ENCODE data around the gene CPB2.

The CPB2 gene

GRCh38 chr13:46134961-46135522 lies 30.2 kb upstream of the CPB2 start:
- Histone ChIP-seq H3K4me2 (ENCODE audit: low read length) (no peak overlapping the region), H3K27ac (ENCODE audit: low read depth, low read length) (no peak overlapping the region), H4K20me1 (ENCODE audit: control insufficient read depth, insufficient read depth, low read depth, low read length) (peaks cover 8% of the 10 kb centered on the region), H3K9me3 (ENCODE audit: control insufficient read depth, insufficient read depth, low read length) (no peaks in the 10 kb centered on the region), H3K4me1 (ENCODE audit: control insufficient read depth, low read length) (no peaks in the 10 kb centered on the region), H3K36me3 (ENCODE audit: control insufficient read depth, low read length) (peaks cover 98% of the 10 kb centered on the region), H3K9me2 (replicated peaks; ENCODE audit: control insufficient read depth, low read length) (no peaks in the 10 kb centered on the region), H3F3A (ENCODE audit: control insufficient read depth, insufficient read depth) (peaks cover 28% of the 10 kb centered on the region), H3K79me2 (ENCODE audit: control insufficient read depth, low read length) (no peaks in the 10 kb centered on the region), H3K27me3 (ENCODE audit: control insufficient read depth, low read length) (no peaks in the 10 kb centered on the region), H3K4me3 (ENCODE audit: low read length) (no peak overlapping the region)
- TF ChIP-seq, protein P1, sequence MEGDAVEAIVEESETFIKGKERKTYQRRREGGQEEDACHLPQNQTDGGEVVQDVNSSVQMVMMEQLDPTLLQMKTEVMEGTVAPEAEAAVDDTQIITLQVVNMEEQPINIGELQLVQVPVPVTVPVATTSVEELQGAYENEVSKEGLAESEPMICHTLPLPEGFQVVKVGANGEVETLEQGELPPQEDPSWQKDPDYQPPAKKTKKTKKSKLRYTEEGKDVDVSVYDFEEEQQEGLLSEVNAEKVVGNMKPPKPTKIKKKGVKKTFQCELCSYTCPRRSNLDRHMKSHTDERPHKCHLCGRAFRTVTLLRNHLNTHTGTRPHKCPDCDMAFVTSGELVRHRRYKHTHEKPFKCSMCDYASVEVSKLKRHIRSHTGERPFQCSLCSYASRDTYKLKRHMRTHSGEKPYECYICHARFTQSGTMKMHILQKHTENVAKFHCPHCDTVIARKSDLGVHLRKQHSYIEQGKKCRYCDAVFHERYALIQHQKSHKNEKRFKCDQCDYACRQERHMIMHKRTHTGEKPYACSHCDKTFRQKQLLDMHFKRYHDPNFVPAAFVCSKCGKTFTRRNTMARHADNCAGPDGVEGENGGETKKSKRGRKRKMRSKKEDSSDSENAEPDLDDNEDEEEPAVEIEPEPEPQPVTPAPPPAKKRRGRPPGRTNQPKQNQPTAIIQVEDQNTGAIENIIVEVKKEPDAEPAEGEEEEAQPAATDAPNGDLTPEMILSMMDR (IDR thresholded peaks at IDR 0.05; ENCODE audit: low read depth, low read length, poor library complexity, severe bottlenecking) = no peak
- no peak for TF ChIP-seq EZH2phosphoT487 (IDR thresholded peaks at IDR 0.05; ENCODE audit: borderline replicate concordance, low read length)

DNA sequence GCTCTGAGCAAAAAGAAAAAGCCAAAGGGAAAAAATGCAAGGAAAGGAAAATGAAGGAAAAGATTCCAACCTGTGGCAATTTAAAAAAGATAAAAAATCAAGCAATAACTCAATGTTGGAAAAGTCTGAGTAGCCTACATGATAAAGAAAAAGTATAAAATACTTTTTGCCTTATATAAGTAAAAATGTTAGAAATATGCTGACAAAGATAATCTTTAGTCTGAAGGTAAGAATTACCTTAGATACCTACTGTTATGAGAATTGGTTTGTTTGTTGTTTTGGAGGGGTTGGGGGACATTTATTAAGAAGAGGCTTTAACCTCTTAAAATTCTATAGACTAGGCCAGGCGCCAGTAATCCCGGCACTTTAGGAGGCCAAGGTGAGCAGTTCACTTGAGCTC lies 29.7 kb upstream of the CPB2 start:
- no peaks in the 10 kb centered on the region for H3K79me2 ChIP-seq (ENCODE audit: control insufficient read depth, low read length)
- no peaks in the 10 kb centered on the region for H3K4me1 ChIP-seq (ENCODE audit: control insufficient read depth, low read length)
- peaks cover 99% of the 10 kb centered on the region for H3K36me3 ChIP-seq (ENCODE audit: control insufficient read depth, low read length)
- no peaks in the 10 kb centered on the region for H3K27me3 ChIP-seq (ENCODE audit: control insufficient read depth, low read length)
- H4K20me1 ChIP-seq (ENCODE audit: control insufficient read depth, insufficient read depth, low read depth, low read length) = peaks cover 8% of the 10 kb centered on the region
- H3K9me3 ChIP-seq (ENCODE audit: control insufficient read depth, insufficient read depth, low read length) = no peaks in the 10 kb centered on the region
- no peak overlapping the region for H3K4me3 ChIP-seq (ENCODE audit: low read length)
- H3K4me2 ChIP-seq (ENCODE audit: low read length) = no peak overlapping the region
- H3K9me2 ChIP-seq (replicated peaks; ENCODE audit: control insufficient read depth, low read length) = no peaks in the 10 kb centered on the region
- H3K27ac ChIP-seq (ENCODE audit: low read depth, low read length) = no peak overlapping the region
- TF ChIP-seq, protein P1 (IDR thresholded peaks at IDR 0.05; ENCODE audit: low read depth, low read length, poor library complexity, severe bottlenecking) = no peak
- no peak for TF ChIP-seq EZH2phosphoT487 (IDR thresholded peaks at IDR 0.05; ENCODE audit: borderline replicate concordance, low read length)
- H3F3A ChIP-seq (ENCODE audit: control insufficient read depth, insufficient read depth) = peaks cover 29% of the 10 kb centered on the region

GRCh38 chr13:46132109-46132508 lies 27.3 kb upstream of the CPB2 start:
- H3K4me1 ChIP-seq (ENCODE audit: control insufficient read depth, low read length) = no peaks in the 10 kb centered on the region
- no peaks in the 10 kb centered on the region for H3K79me2 ChIP-seq (ENCODE audit: control insufficient read depth, low read length)
- no peak overlapping the region for H3K4me3 ChIP-seq (ENCODE audit: low read length)
- peaks cover 98% of the 10 kb centered on the region for H3K36me3 ChIP-seq (ENCODE audit: control insufficient read depth, low read length)
- H3K9me3 ChIP-seq (ENCODE audit: control insufficient read depth, insufficient read depth, low read length) = no peaks in the 10 kb centered on the region
- no peak overlapping the region for H3K27ac ChIP-seq (ENCODE audit: low read depth, low read length)
- no peak overlapping the region for H3K4me2 ChIP-seq (ENCODE audit: low read length)
- no peaks in the 10 kb centered on the region for H3K27me3 ChIP-seq (ENCODE audit: control insufficient read depth, low read length)
- no peaks in the 10 kb centered on the region for H3K9me2 ChIP-seq (replicated peaks; ENCODE audit: control insufficient read depth, low read length)
- no peak for TF ChIP-seq EZH2phosphoT487 (IDR thresholded peaks at IDR 0.05; ENCODE audit: borderline replicate concordance, low read length)
- TF ChIP-seq, protein P1 (IDR thresholded peaks at IDR 0.05; ENCODE audit: low read depth, low read length, poor library complexity, severe bottlenecking) = no peak
- H3F3A ChIP-seq (ENCODE audit: control insufficient read depth, insufficient read depth) = peaks cover 33% of the 10 kb centered on the region
- peaks cover 8% of the 10 kb centered on the region for H4K20me1 ChIP-seq (ENCODE audit: control insufficient read depth, insufficient read depth, low read depth, low read length)

Data from DOHH2 (cell line).